Ovary (tissue), 9 donors: ENCODE results near the gene ITGAE. TPM values are rescaled to one million over a fixed set of nuclear protein-coding genes. Genes with fewer than 3 reads are reported as not detected.

Experiments
- DNase-seq, 5 donors: peaks; one replicate each; pipeline ENCODE4 v3.0.0-alpha.2; 2019 to 2020
- H3K27ac ChIP-seq, 2 donors: fragments of 200-600 bp; one replicate each; pipeline versions ENCODE4 v1.5.1 to v1.8.0; 2019 to 2022
- H3K27me3 ChIP-seq: fragments of 200-600 bp; one replicate; pipeline ENCODE4 v1.8.0; 2022
- H3K36me3 ChIP-seq: fragments of 200-600 bp; sonication (generic); one replicate; pipeline ENCODE4 v1.5.1; 2019
- H3K4me1 ChIP-seq: one replicate; pipeline ENCODE4 v1.8.1; 2013; ENCODE audit warnings: mild to moderate bottlenecking, moderate library complexity; ENCODE audit not compliant: insufficient read depth
- H3K4me3 ChIP-seq: fragments of 200-600 bp; sonication (generic); one replicate; pipeline ENCODE4 v1.5.1; 2017
- H3K9me3 ChIP-seq, 2 donors: fragments of 200-600 bp in 1 of 2; sonication (generic) in 1 of 2; one replicate each; pipeline versions ENCODE4 v1.5.1 to v1.8.1; 2013 to 2019; ENCODE audit warnings: mild to moderate bottlenecking in 1 of 2, moderate library complexity in 1 of 2
- CTCF ChIP-seq, 3 donors: fragments of 450-650 bp in 2 of 3; fragments of 200-600 bp in 1 of 3; IDR thresholded peaks; one replicate each; pipeline versions ENCODE4 v1.5.1 to v1.8.0; 2016 to 2022; ENCODE audit warnings: antibody characterized with exemption in 3 of 3, mild to moderate bottlenecking in 1 of 3
- EP300 ChIP-seq: sonication (generic); formaldehyde crosslinking; IDR thresholded peaks from one replicate; pipeline ENCODE4 v1.6.1; 2017; ENCODE audit warnings: antibody characterized with exemption
- POLR2A ChIP-seq: fragments of 450-650 bp; IDR thresholded peaks from one replicate; pipeline ENCODE4 v1.6.1; 2017; ENCODE audit warnings: antibody characterized with exemption, mild to moderate bottlenecking, moderate library complexity
- WGBS, 3 donors: extraction: QIAGEN DNeasy Blood & Tissue Kit in 1 of 3; methylation state at CpG; one replicate each; pipeline versions ENCODE4 v1.1.5 to v1.1.7; 2013 to 2017; 5-methylcytosine and 5-hydroxymethylcytosine counted together
- intact Hi-C, 4 donors: fragments of 100-400 bp; cut with DNase I; formaldehyde crosslinking; loops; one replicate each; pipeline versions ENCODE4 v1.11.0 to v1.15.1; 2022 to 2023
- polyA plus RNA-seq, 2 donors: library from polyadenylated mRNA; stranded (reverse); fragments of 200-250 nt in 1 of 2; fragments of 350-450 nt in 1 of 2; fragmentation: Illumina TruSeq in 1 of 2; extraction: RNeasy Lipid Tissue Mini Kit (QIAGEN cat#74804) in 1 of 2; gene quantifications; one replicate each; pipeline ENCODE4 v1.2.3, GENCODE V29; 2013 to 2014
- total RNA-seq, 7 donors: library from RNA; depleted of rRNA in 2 of 7; stranded (reverse); fragments of >200 nt in 2 of 7; fragmentation: NEBNext Ultra II Directional in 3 of 7; extraction: Animal tissue kit (Norgen Biotek cat#: 25700) in 3 of 7; gene quantifications; one replicate each; pipeline versions ENCODE4 v1.1.0 to v1.2.4, GENCODE V29; 2016 to 2023
- donor health status: DM: no; HTN: no; CAD: no; lungs with moderate emphysema.
- donor health status: DM: no; HTN: no; CAD: no.
- donor health status: Bipolar disorder and iron deficiency.
- donor health status: DM: yes; HTN: yes; CAD: no.
- donor health status: DM: no; HTN: no; CAD: no.
- donor health status: DM: yes; HTN: yes; CAD: no.

Gene ITGAE
- total and polyA plus RNA-seq, 9 donors: 13.3 to 27.0 (median 17.2) TPM

GRCh38 chr17:3675886-3676285 is 125.1 kb downstream of the ITGAE start:
- TF ChIP-seq CTCF (IDR thresholded peaks at IDR 0.05) (no peak), EP300 (no peak), POLR2A (no peak)
- intact Hi-C loops: no loop called here
- no peaks in the 10 kb centered on the region for H3K36me3 ChIP-seq
- no peak for DNase-seq
- no peaks in the 10 kb centered on the region for H3K27me3 ChIP-seq
- H3K4me1 ChIP-seq: no peaks in the 10 kb centered on the region
- no peak overlapping the region for H3K4me3 ChIP-seq
- no peak overlapping the region for H3K27ac ChIP-seq
- no peaks in the 10 kb centered on the region for H3K9me3 ChIP-seq
- WGBS, 3 donors: 77 to 88% (median 81%) methylated on average over 11 of the region's 11 CpGs

GRCh38 chr17:3672571-3672970 is 128.4 kb downstream of the ITGAE start:
- 85 to 93% (median 88%) methylated on average over 4 of the region's 4 CpGs for WGBS, 3 donors
- intact Hi-C loops: no loop called here
- peaks cover 3% of the 10 kb centered on the region for H3K4me1 ChIP-seq

GRCh38 chr17:3669548-3669947 is 131.4 kb downstream of the ITGAE start:
- H3K27me3 ChIP-seq: no peaks in the 10 kb centered on the region
- H3K4me1 ChIP-seq: peaks cover 19% of the 10 kb centered on the region
- intact Hi-C loops: loop anchor here in 1 of 4 donors (10.0 kb wide), 1 partner anchor 135 kb away; no protein-coding TSS in a partner anchor
- no peaks in the 10 kb centered on the region for H3K36me3 ChIP-seq
- no peak for DNase-seq
- TF ChIP-seq CTCF (IDR thresholded peaks at IDR 0.05) (no peak), EP300 (no peak), POLR2A (no peak)
- no peaks in the 10 kb centered on the region for H3K9me3 ChIP-seq
- H3K4me3 ChIP-seq: peak overlapping the region; percentile 88
- 36 to 39% (median 38%) methylated on average over 12 of the region's 12 CpGs for WGBS, 3 donors
- H3K27ac ChIP-seq: no peak overlapping the region

More at GRCh38 chr17:3672571-3672970, 128.4 kb downstream of the ITGAE start:
- no peaks in the 10 kb centered on the region for H3K9me3 ChIP-seq
- no peak overlapping the region for H3K27ac ChIP-seq
- DNase-seq: no peak
- no peaks in the 10 kb centered on the region for H3K36me3 ChIP-seq
- H3K4me3 ChIP-seq: no peak overlapping the region
- no peaks in the 10 kb centered on the region for H3K27me3 ChIP-seq
- no peak for TF ChIP-seq POLR2A

- no peaks in the 10 kb centered on the region for H3K36me3 ChIP-seq
- DNase-seq: no peak
- H3K27ac ChIP-seq: peak overlapping the region; percentile 68 to 93
- H3K4me3 ChIP-seq: peak overlapping the region; percentile 88
- TF ChIP-seq EP300: no peak
- no peak for TF ChIP-seq POLR2A
- TF ChIP-seq CTCF (IDR thresholded peaks at IDR 0.05): no peak
- no peaks in the 10 kb centered on the region for H3K9me3 ChIP-seq
- H3K4me1 ChIP-seq: peaks cover 19% of the 10 kb centered on the region
- WGBS, 3 donors: 0 to 1% (median 0%) methylated on average over 16 to 32 of the region's 32 CpGs
- intact Hi-C loops: loop anchor here in 1 of 4 donors (10.0 kb wide), 1 partner anchor 134 kb away; no protein-coding TSS in a partner anchor
- no peaks in the 10 kb centered on the region for H3K27me3 ChIP-seq
Measured at GRCh38 chr17:3669085-3669347, 132.0 kb downstream of the ITGAE start.

- intact Hi-C loops: loop anchor here in 1 of 4 donors (10.0 kb wide), 1 partner anchor 134 kb away; no protein-coding TSS in a partner anchor
- WGBS, 3 donors: 0% methylated on average over 28 to 89 of the region's 89 CpGs
- peaks cover 19% of the 10 kb centered on the region for H3K4me1 ChIP-seq
- H3K4me3 ChIP-seq: peak within 1 kb of the TSS; percentile 88
- H3K36me3 ChIP-seq: no peaks in the 10 kb centered on the region
- no peak for TF ChIP-seq EP300
- TF ChIP-seq POLR2A: peak; percentile 75
- H3K9me3 ChIP-seq: no peaks in the 10 kb centered on the region
- DNase-seq: peak; percentile 99
- no peaks in the 10 kb centered on the region for H3K27me3 ChIP-seq
- H3K27ac ChIP-seq: peak within 1 kb of the TSS; percentile 89 to 93
Measured at GRCh38 chr17:3668279-3669084, 132.5 kb downstream of the ITGAE start, which contains the start of the genes EMC6 and TAX1BP3. Gene EMC6, plus strand, starts transcription at chr17:3668812. Its CDS starts 335 bp downstream, at chr17:3669147. Gene TAX1BP3, minus strand, starts transcription at chr17:3668578. Its CDS starts 52 bp downstream, at chr17:3668526.
